ENCODE measurements around the gene MAP7D2.

- TF ChIP-seq, protein P1, sequence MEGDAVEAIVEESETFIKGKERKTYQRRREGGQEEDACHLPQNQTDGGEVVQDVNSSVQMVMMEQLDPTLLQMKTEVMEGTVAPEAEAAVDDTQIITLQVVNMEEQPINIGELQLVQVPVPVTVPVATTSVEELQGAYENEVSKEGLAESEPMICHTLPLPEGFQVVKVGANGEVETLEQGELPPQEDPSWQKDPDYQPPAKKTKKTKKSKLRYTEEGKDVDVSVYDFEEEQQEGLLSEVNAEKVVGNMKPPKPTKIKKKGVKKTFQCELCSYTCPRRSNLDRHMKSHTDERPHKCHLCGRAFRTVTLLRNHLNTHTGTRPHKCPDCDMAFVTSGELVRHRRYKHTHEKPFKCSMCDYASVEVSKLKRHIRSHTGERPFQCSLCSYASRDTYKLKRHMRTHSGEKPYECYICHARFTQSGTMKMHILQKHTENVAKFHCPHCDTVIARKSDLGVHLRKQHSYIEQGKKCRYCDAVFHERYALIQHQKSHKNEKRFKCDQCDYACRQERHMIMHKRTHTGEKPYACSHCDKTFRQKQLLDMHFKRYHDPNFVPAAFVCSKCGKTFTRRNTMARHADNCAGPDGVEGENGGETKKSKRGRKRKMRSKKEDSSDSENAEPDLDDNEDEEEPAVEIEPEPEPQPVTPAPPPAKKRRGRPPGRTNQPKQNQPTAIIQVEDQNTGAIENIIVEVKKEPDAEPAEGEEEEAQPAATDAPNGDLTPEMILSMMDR (tag by site-specific recombination; IDR thresholded peaks at IDR 0.05): no peak
- TF ChIP-seq ATF2 (tag by site-specific recombination; IDR thresholded peaks at IDR 0.05; ENCODE audit: low read depth) (no peak), MYNN (tag by site-specific recombination; IDR thresholded peaks at IDR 0.05; ENCODE audit: borderline replicate concordance) (no peak), ZNF140 (tag by site-specific recombination; IDR thresholded peaks at IDR 0.05) (no peak), GLIS2 (tag by site-specific recombination; IDR thresholded peaks at IDR 0.05) (no peak), ZBTB20 (tag by site-specific recombination; IDR thresholded peaks at IDR 0.05) (no peak), ZNF311 (tag by site-specific recombination; IDR thresholded peaks at IDR 0.05; ENCODE audit: borderline replicate concordance) (no peak)
- TF ChIP-seq, protein P2, sequence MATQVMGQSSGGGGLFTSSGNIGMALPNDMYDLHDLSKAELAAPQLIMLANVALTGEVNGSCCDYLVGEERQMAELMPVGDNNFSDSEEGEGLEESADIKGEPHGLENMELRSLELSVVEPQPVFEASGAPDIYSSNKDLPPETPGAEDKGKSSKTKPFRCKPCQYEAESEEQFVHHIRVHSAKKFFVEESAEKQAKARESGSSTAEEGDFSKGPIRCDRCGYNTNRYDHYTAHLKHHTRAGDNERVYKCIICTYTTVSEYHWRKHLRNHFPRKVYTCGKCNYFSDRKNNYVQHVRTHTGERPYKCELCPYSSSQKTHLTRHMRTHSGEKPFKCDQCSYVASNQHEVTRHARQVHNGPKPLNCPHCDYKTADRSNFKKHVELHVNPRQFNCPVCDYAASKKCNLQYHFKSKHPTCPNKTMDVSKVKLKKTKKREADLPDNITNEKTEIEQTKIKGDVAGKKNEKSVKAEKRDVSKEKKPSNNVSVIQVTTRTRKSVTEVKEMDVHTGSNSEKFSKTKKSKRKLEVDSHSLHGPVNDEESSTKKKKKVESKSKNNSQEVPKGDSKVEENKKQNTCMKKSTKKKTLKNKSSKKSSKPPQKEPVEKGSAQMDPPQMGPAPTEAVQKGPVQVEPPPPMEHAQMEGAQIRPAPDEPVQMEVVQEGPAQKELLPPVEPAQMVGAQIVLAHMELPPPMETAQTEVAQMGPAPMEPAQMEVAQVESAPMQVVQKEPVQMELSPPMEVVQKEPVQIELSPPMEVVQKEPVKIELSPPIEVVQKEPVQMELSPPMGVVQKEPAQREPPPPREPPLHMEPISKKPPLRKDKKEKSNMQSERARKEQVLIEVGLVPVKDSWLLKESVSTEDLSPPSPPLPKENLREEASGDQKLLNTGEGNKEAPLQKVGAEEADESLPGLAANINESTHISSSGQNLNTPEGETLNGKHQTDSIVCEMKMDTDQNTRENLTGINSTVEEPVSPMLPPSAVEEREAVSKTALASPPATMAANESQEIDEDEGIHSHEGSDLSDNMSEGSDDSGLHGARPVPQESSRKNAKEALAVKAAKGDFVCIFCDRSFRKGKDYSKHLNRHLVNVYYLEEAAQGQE (tag by site-specific recombination; IDR thresholded peaks at IDR 0.05): no peak
These were observed 110.8 kb downstream of the MAP7D2 start for GRCh38 chrX:20005883-20006282.
